Renal pelvis (tissue), 12 donors: ENCODE results near the gene FILIP1. TPM values are rescaled to one million over a fixed set of nuclear protein-coding genes. Genes with fewer than 3 reads are reported as not detected.

Experiments used
- DNase-seq: peaks from one replicate; pipeline ENCODE4 v3.0.0-alpha.2; 2013
- long read RNA-seq, 16 experiments: transcript quantifications; one replicate each; lab custom pipeline, GENCODE V29; 2026
- polyA plus RNA-seq, 3 donors: library from polyadenylated mRNA; unstranded; fragments of 120-200 nt; gene quantifications; one replicate each; pipeline ENCODE4 v1.2.1, GENCODE V29; 2013; ENCODE audit not compliant: insufficient read length in 3 of 3

Gene FILIP1, protein sequence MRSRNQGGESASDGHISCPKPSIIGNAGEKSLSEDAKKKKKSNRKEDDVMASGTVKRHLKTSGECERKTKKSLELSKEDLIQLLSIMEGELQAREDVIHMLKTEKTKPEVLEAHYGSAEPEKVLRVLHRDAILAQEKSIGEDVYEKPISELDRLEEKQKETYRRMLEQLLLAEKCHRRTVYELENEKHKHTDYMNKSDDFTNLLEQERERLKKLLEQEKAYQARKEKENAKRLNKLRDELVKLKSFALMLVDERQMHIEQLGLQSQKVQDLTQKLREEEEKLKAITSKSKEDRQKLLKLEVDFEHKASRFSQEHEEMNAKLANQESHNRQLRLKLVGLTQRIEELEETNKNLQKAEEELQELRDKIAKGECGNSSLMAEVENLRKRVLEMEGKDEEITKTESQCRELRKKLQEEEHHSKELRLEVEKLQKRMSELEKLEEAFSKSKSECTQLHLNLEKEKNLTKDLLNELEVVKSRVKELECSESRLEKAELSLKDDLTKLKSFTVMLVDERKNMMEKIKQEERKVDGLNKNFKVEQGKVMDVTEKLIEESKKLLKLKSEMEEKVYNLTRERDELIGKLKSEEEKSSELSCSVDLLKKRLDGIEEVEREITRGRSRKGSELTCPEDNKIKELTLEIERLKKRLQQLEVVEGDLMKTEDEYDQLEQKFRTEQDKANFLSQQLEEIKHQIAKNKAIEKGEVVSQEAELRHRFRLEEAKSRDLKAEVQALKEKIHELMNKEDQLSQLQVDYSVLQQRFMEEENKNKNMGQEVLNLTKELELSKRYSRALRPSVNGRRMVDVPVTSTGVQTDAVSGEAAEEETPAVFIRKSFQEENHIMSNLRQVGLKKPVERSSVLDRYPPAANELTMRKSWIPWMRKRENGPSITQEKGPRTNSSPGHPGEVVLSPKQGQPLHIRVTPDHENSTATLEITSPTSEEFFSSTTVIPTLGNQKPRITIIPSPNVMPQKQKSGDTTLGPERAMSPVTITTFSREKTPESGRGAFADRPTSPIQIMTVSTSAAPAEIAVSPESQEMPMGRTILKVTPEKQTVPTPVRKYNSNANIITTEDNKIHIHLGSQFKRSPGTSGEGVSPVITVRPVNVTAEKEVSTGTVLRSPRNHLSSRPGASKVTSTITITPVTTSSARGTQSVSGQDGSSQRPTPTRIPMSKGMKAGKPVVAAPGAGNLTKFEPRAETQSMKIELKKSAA (N-terminal part only)
- polyA plus RNA-seq = 1 to 10 TPM; 2.0 to 2.9 (median 2.2) TPM
- long read RNA-seq, donor 1 = 0 reads
- long read RNA-seq, donor 2 = 0 reads
- long read RNA-seq, donor 3 = 0 reads
- long read RNA-seq, donor 4 = 0 reads
- long read RNA-seq, donor 5 = 0 reads
- long read RNA-seq, donor 6 = 0 reads
- long read RNA-seq, donor 7 = 0 reads
- long read RNA-seq, donor 8 = 0 reads
- long read RNA-seq, donor 9 = 0 reads
- long read RNA-seq, donor 10 = 0 reads
- long read RNA-seq, donor 11 = 0 reads
- long read RNA-seq, donor 12 = 0 reads
- long read RNA-seq, donor 13 = 0 reads
- long read RNA-seq, donor 14 = 0 reads
- long read RNA-seq, donor 15, full-length matches to known transcripts = 1 of 74 reads
- long read RNA-seq, donor 15, partial matches to known transcripts = 73 of 74 reads
- long read RNA-seq, donor 15, other reads (novel, unspliced or antisense) = 0 of 74 reads
- long read RNA-seq, donor 16 = 0 reads

DNA sequence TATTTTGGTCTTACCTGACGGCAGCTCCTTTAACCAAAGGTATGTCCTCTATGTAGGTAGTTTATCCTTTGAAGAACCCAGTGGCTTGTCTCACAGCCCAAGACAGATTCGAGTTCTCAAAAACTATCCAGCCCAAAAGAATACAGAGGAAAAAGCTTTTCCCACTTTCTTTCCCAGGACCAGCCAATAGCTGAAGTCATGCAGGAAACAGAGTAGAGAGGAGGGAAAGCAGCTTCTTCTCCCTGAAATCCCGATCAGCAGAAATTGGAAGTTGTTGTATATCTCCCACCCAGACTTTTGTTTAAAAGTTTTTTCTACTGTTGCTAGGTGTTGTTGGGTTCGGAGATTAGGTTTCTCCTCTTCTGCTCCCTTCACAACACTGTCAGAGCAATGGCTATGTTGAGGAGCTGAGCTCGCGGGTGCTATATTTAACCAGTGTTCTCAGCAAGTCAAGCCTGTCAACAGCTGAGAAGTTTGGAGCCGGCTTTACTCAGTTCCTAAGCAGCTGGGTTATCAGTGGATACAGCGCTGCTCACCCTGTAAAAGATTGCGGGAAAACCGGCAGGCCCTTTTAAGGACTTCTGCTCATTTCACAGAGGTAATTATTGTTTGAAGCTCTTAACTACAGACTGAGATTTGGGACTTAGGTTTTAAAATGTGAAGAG, at the start of gene FILIP1:
Gene FILIP1 (minus strand): TSS at position 401 of the 665 bp plus-strand sequence. CDS start 78,828 bp downstream, outside the sequence.
- DNase-seq = peak; percentile 67

DNA sequence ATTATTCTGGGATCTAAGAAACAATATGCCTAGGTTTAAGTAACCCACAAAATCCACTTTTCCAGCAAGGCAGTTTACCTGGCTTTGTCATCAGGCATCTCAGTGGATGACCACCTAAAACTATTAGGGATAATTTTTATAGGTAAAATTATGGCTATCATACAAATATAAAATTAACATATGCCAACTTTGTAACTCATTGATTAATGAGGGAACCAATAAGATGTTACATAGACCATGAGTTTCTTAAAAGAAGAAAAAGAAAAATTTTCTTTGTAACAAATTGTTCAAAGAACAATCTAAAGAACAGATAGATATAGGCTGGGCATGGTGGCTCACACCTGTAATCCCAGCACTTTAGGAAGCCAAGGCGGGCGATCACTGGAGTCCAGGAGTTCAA, 49.7 kb upstream of the FILIP1 start:
- no peak for DNase-seq

DNA sequence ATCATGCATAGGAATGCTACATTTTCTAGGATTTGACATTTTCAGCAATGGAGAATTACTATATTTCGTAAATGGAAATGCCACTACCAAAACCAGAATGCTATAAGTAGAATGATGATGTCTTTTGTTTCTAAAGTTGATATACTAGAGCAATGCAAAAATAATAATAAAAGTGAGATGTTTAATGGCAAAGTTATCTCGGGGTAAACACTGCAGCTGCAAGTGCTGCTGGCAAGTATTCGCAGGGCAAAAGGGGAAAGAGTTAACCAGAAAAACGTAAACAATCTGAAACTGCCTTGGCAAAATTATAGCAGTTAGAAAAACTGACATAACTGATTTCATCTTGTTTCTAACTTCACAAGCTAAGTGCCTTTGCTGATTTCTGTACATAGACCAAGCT, 45.5 kb upstream of the FILIP1 start:
- DNase-seq = no peak

DNA sequence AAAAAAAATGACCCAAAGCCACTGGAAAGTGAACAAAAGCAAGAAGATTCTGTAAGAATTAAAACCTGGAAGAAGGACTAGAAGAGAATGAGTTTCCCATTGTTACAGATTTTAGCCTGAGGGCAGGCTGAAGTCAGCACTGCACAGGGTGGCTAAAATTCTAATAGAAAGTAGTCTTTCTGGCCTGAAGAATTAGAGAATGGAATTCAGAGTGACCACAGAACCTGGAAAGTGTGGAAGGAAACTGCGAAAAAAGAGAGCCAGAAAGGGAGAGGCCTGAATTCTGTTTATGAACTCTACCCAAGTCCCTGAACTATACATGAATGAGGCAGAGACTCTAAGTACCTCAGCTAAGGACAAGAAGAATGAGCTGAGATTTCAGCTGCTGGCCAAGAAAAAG, 38.9 kb upstream of the FILIP1 start:
- DNase-seq = no peak

DNA sequence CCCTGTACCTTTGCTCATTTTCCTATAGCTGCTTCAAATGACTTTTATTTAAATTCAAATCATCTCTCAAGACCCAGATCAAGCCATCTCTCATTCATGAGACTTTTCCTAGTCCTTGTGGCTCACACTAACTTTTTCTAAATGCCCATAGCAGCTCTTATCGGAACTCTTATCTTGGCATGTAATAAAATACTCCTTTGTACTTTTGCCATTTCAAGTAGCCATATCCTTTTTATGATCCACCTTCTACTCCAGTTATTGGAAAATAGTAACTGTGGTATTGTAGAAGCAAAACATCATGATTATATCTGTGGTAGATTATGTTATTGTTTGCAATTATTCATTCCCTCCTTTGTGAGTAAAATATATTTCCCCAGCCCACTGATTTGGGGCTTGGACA, 37.6 kb upstream of the FILIP1 start:
- DNase-seq = no peak

DNA sequence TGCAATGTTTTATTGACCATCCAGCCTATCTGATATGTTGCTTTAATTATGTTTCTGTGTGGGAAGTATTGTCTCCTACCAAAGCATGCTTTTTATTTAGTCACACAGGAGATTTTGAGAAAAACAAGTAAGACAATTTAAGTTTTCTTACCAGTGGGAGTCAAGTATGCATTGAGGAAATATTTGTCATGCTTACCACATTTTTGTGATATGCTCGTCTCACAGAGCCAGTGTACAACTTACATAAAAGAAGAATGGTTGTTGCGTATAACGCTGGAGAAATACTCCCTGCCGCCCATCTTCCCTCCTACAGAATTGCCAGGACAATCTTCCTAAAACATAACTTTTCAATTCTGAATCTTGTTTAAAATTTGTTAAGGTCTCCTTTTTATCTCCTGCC, 37.1 kb upstream of the FILIP1 start:
- no peak for DNase-seq

DNA sequence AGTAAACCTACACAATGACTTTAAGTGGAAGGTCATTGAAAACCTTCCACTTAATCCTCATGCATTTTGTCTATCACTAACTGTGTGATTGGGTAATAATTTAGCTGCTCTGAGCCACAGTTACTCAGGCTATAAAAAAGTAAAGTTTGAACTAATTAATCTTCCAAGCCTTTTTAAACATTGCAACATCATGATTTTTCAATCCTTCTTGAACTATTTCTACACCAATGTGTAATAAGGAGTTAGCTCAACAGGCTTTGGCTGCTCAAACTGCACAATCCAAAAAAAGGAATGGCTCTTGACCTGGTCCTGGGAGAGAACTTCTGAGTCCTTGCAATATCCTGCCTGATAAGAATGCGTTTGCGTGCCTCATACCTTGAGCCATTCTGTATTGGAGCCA, 34.8 kb upstream of the FILIP1 start:
- no peak for DNase-seq

DNA sequence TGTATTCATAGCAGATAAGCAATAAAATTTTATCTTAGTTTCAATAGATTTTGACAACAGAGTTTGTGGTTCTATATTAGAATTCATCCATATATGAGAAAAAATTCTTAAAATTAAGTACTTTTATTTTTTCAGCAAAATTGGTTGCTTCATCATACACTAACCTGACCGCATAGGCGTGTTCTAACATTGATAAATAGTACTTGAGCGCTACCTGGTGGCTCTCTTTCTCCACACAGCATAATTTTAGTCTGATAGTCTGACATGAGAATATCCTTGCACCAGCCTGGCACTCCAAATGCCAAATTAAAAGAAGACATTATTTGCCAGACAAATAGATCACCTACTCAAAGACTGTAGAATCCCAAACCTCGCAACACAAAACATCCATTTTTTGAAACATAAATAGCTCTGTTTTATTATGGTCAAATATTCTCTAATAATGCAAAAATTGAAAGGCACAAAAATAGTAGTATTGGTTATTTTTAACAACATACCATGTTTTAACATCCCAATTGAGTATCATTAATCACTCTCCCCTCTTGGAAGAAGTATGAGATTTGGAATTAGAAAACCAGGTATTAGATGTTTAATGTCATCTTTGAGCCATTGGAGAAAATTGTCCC, 33.0 kb upstream of the FILIP1 start:
- DNase-seq = peak; percentile 61

DNA sequence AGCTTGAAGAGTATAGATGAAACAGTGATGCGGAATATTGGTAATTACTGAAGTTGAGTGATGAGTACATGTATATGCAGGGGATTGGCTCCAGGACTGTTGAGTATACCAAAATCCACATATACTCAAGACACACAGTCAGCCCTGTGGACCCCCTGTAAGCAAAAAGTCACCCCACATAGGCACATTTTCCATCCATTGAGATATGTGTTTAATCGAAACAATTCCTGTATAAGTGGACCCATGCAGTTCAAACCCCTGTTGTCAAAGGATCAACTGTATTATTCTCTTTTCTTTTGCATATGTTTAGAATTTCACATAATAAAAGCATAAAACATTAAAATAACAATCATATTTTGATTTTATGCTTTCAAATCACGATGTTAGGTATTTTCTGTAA, 32.1 kb upstream of the FILIP1 start:
- no peak for DNase-seq

DNA sequence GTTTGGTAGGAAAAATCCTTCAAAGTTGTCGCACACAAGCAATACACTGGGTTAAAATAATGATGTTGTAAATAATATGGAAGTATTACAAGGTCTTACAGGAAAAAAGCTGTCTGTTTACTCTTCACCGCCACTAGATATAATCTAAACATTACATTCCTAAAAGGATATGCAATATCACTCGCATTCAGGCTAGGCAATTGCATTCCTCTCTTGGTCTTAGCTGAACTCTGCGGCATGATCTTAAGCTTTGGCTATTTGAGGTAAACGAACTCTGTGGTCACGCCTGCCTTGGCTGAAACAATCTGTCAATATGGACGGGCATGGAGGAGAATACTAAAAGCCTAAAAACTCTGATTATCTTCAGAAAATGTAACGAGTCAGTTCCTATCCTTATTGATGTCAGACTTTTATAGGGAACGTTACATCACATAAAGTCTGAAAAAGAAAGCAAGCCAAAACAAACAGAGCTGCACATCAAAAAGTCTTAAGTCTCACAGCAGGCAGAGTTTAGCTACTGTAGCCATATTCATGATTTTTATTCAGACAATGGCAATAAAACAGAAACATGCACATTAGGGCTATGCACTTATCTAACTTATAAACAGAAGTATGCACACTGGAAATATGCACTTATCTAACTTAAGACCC, 30.8 kb upstream of the FILIP1 start:
- peak; percentile 74 for DNase-seq

DNA sequence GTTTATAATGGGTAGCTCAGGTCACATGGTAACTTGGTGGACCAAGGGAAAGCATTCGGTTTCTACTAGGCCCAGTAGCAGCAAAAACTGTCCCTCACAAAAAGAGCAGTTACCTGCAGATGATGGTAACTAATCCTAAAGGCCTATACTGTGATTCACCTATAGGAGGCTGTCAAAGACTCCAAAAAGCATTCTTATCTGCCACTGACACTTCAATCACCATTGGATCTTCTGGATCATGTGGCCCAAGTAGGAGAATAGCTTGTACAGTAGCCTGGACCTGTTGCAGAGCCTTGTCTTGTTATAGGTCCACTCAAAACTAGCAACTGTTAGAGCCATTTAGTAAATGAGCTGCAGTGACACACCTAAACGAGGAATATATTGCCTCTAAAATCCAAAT, 23.2 kb upstream of the FILIP1 start:
- no peak for DNase-seq

DNA sequence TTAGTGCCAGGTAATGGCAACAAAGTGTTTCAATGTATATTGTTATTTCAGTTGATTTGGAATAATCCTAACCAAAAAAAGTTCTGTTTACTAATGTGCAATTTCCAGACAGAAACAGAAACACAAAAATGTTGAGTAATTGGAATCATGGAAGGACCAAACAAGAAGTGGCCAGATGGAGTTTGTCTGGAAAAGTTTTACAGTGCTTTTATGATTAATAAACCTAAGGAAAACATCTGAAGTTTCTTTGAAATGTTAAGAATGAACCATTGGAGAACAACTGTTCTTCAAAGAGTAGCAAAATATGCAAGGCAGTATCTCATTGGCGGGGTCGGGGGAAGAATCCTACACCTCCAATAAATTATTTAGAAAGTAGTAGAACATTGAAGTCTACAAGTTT, 19.0 kb upstream of the FILIP1 start:
- DNase-seq = peak; percentile 52

DNA sequence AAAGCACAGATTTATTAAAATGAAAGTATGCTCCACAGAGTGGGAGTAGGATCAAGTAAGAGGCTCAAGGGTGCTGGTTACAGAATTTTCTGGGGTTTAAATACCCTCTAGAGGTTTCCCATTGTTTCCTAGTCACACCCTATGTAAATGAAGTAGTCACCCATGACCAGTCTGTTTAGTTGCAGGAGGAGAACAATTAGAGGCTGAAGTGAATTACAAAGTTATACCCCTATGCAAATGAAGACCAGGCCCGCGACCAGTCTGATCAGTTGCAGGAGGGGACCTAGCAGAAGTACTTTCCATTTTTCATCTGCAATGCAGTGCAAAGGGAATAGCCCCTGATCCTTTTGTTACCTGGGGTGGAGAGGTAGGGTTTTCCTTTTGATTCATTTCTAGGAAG, 11.8 kb upstream of the FILIP1 start:
- no peak for DNase-seq

DNA sequence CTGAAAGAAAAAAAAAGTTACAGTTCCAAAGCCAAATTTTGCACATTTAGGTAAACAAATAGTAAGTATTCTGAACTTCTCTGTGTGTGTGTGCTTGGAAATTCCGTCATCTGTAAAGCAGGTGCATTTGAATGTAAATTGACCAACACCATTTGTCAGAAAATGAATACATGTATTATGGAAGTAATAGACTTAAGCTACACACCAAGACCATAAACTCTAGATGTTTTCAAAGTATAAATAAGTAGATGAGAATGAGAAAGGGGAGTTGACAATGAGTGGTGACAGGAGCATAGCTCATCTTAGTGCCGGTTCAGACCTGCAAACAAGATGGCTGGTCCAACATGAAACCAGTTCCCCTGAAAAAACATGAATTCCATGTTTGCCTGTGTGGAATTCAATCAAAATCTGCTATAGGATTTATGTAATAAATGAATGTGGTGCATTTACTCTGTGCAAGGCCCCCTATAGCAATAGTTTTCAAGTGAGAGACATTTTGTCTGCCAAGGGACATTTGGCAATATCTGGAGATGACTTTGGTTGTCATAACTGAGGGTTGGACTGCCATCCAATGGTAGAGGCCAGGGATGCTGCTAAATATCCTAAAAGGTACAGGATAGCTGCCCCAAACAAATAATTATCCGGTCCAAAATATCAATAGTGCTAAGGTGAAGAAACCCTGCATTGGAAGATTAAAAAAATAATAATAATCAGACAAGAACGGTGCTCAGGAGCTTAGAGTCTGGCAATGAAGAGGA, 11.0 kb upstream of the FILIP1 start:
- no peak for DNase-seq

DNA sequence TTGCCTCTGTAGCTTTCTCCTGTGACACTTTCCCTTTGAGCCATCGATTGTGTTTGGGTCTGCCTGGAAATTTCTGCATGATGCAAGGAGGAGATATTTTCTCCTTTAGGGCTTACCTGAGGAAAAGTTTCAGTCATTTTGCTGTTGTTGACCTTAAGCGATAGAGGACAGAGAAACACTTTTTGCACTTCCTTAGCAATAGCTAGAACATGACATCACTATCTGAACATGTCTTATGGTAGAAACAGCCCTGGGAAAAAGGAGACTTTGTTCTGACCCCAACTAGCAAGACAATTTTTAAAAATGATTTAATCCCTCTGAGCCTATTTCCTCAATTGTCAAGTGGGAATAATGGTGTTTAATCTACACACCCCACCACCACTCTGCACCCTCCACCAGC, 9.7 kb upstream of the FILIP1 start:
- no peak for DNase-seq

DNA sequence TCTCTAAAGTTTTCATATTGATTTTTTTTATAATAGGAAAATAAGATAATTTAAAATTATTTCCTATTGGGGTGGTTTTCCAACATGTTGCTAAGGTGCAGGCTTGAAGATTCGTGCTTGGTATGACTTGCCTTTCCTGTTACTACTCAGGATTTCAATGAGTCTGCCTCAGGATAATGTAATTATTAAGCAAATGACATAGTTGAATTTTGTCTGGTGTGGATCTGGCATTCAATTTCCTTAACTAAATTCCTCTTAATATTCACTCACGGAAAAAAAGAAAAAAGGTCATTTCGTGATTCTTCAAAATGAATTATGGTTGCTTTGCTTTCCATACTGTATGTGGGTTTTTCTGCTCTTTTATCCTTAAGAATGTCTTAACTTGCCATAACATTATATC, 9.3 kb upstream of the FILIP1 start:
- DNase-seq = no peak

DNA sequence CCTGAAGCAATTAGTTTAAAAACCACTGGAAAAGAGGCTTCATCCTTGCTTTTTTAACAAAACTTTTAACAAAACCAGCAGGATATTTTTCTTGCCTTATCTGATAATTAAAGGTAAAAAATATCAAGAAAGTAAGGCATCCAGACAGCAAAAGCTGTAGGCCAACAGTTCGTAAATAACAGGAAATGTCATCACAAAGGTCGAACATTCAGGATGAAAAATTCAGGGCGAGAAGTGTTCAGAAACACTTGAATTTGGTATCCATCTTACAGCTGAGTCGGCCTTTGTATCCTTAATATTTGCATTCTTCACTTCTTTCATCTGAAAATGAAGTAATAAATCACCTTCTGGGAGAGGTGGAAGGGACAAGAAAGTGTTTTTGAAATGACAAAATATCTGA, 8.2 kb upstream of the FILIP1 start:
- no peak for DNase-seq

DNA sequence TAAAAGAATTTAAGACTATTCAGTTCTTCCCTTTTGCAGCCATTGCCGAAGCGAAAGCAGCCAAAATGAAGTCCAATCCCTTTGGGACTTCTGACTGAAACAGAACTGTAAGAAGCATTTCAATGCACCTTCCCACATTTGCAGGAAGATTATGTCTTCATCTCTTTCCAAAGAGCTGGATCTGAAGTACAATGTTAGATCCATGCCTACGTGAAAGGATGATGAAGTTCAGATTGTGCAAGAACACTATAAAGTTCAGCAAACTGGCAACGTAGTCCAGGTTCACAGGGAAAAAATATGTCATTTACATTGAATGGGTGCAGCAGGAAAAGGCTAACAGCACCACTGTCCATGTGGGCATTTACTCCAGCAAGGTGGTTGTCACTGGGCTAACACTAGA, 6.0 kb upstream of the FILIP1 start:
- DNase-seq = no peak

DNA sequence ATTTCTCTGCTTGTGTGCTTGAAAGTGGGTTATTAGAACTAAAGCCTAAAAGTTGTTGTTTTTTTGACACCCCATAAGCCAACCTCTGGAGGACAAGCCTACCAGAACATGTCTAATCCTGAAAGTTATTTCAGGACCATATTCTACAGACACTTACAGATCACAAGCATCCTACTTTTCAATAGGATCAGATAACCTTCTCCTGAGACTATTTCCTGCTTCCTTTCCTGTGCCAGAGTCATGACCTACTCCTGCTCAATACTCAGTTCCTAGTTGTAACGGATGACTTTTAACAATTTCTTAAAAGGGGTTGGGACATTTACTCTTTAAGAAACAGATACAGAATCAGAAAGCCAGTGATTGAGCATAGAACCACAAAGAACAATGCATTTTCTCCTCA, 5.3 kb upstream of the FILIP1 start:
- no peak for DNase-seq
